BE2C (cell line): Measurements from ENCODE around the gene LRPAP1.

ENCODE experiments used
- DNase-seq: peaks from one replicate; pipeline ENCODE4 v3.0.0-alpha.2; 2020
- H3K27me3 ChIP-seq: fragments of 250-450 bp; sonication (Bioruptor Pico); 2 replicates; pipeline ENCODE4 v1.5.1; 2020; ENCODE audit warnings: mild to moderate bottlenecking
- H3K36me3 ChIP-seq: fragments of 250-450 bp; sonication (Bioruptor Pico); 2 replicates; pipeline ENCODE4 v1.5.1; 2020; ENCODE audit warnings: mild to moderate bottlenecking
- H3K4me1 ChIP-seq: fragments of 250-450 bp; sonication (Bioruptor Pico); 2 replicates; pipeline ENCODE4 v1.5.1; 2020
- H3K4me3 ChIP-seq: 2 replicates; pipeline ENCODE4 v1.5.1; 2011; ENCODE audit warnings: low read depth, low read length
- H3K9me3 ChIP-seq: fragments of 250-450 bp; sonication (Bioruptor Pico); 2 replicates; pipeline ENCODE4 v1.5.1; 2020
- CTCF ChIP-seq: IDR thresholded peaks from 2 replicates; pipeline ENCODE4 v1.5.1; 2012; ENCODE audit warnings: mild to moderate bottlenecking, low read depth, low read length

The LRPAP1 gene

GRCh38 chr4:3481113-3481531 is 51.1 kb downstream of the LRPAP1 start:
- DNase-seq, result no peak
- no peak for TF ChIP-seq CTCF
- Histone ChIP-seq H3K4me1 (no peaks in the 10 kb centered on the region), H3K36me3 (no peaks in the 10 kb centered on the region), H3K9me3 (no peaks in the 10 kb centered on the region), H3K4me3 (no peak overlapping the region), H3K27me3 (peaks cover 24% of the 10 kb centered on the region)

- Histone ChIP-seq H3K4me1 (no peaks in the 10 kb centered on the region), H3K9me3 (no peaks in the 10 kb centered on the region), H3K4me3 (no peak overlapping the region), H3K27me3 (peaks cover 24% of the 10 kb centered on the region), H3K36me3 (no peaks in the 10 kb centered on the region)
- peak; percentile 98 for TF ChIP-seq CTCF
- DNase-seq, result peak; percentile 87
These were observed 51.6 kb downstream of the LRPAP1 start for GRCh38 chr4:3480528-3481112.

- H3K36me3 ChIP-seq, result no peaks in the 10 kb centered on the region
- peaks cover 13% of the 10 kb centered on the region for H3K27me3 ChIP-seq
- no peak for TF ChIP-seq CTCF
- H3K9me3 ChIP-seq, result no peaks in the 10 kb centered on the region
- H3K4me3 ChIP-seq, result no peak overlapping the region
- no peaks in the 10 kb centered on the region for H3K4me1 ChIP-seq
- no peak for DNase-seq
These were observed 52.7 kb downstream of the LRPAP1 start for GRCh38 chr4:3479358-3480101.

GRCh38 chr4:3478446-3479357 is 53.5 kb downstream of the LRPAP1 start:
- no peak overlapping the region for H3K4me3 ChIP-seq
- no peaks in the 10 kb centered on the region for H3K4me1 ChIP-seq
- H3K27me3 ChIP-seq, result peaks cover 5% of the 10 kb centered on the region
- DNase-seq, result no peak
- H3K9me3 ChIP-seq, result no peaks in the 10 kb centered on the region
- no peaks in the 10 kb centered on the region for H3K36me3 ChIP-seq
- TF ChIP-seq CTCF, result no peak

DNA sequence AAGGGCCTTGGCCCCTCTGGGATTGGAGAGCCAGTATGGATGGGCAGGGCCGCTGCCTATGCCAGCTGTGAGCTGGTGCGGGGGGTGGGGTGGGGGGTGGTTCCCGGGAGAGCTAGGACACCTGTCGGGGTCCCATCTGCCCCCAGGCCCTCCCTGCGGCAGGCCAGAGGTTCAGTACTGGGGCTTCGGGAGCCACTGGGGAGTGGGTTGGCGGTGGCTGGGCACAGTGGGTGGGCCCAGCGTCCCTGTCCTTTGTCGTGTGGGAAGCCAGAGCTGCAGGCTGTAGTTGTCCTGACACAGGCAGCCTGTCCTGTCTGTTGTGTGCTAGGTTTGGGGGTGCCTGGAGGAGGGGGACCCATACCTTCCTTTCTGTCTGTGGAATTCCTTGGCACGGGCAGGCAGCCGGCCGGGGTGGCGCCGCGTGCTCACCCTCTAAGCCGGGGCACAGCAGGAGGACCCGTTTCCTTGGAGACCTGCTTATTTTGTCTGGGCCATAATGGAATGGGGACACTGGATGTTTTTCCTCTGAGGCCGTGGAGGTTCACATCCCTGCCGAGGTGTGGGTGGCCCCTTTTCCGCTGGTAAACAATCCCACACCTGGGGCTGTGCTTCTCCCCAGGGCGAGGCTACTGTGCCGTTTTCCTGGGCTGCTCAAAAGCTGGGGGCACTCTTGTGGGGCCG is 54.3 kb downstream of the LRPAP1 start:
- DNase-seq, result no peak
- Histone ChIP-seq H3K27me3 (no peaks in the 10 kb centered on the region), H3K36me3 (no peaks in the 10 kb centered on the region), H3K9me3 (no peaks in the 10 kb centered on the region), H3K4me1 (no peaks in the 10 kb centered on the region), H3K4me3 (no peak overlapping the region)
- no peak for TF ChIP-seq CTCF
